Tibial nerve (tissue), 4 donors: ENCODE results near the gene FFAR2. TPM values are rescaled to one million over a fixed set of nuclear protein-coding genes. Genes with fewer than 3 reads are reported as not detected.

Source experiments
- DNase-seq, 2 donors: peaks; one replicate each; pipeline ENCODE4 v3.0.0-alpha.2; 2019; ENCODE audit warnings: low spot score in 2 of 2
- H3K27ac ChIP-seq, 4 donors: fragments of 200-600 bp; sonication (generic) in 3 of 4; one replicate each; pipeline ENCODE4 v1.5.1; 2017 to 2019; ENCODE audit warnings: mild to moderate bottlenecking in 1 of 4
- H3K27me3 ChIP-seq, 2 donors: fragments of 200-600 bp; sonication (generic) in 1 of 2; one replicate each; pipeline versions ENCODE4 v1.5.1 to v1.6.0; 2017 to 2019
- H3K36me3 ChIP-seq, 3 donors: fragments of 200-600 bp; sonication (generic); one replicate each; pipeline ENCODE4 v1.5.1; 2018 to 2019
- H3K4me1 ChIP-seq, 4 donors: fragments of 200-600 bp; sonication (generic) in 3 of 4; one replicate each; pipeline ENCODE4 v1.5.1; 2017 to 2019
- H3K4me3 ChIP-seq, 4 donors: fragments of 200-600 bp; sonication (generic) in 3 of 4; one replicate each; pipeline ENCODE4 v1.5.1; 2017 to 2019; ENCODE audit warnings: mild to moderate bottlenecking in 1 of 4, moderate library complexity in 1 of 4
- H3K9me3 ChIP-seq, 4 donors: fragments of 200-600 bp; sonication (generic) in 3 of 4; one replicate each; pipeline ENCODE4 v1.5.1; 2017 to 2019
- EP300 ChIP-seq, 2 donors: sonication (generic); formaldehyde crosslinking; IDR thresholded peaks; one replicate each; pipeline ENCODE4 v1.6.1; 2017; ENCODE audit warnings: antibody characterized with exemption in 2 of 2, mild to moderate bottlenecking in 1 of 2
- POLR2A ChIP-seq, 2 donors: fragments of 450-650 bp; IDR thresholded peaks; one replicate each; pipeline ENCODE4 v1.6.1; 2017; ENCODE audit warnings: antibody characterized with exemption in 2 of 2, mild to moderate bottlenecking in 2 of 2, moderate library complexity in 2 of 2
- WGBS, 2 donors: methylation state at CpG; one replicate each; pipeline ENCODE4 v1.1.5; 2018; 5-methylcytosine and 5-hydroxymethylcytosine counted together
- total RNA-seq, 4 donors: library from RNA; depleted of rRNA; stranded (reverse); fragments of >200 nt; gene quantifications; one replicate each; pipeline ENCODE4 v1.1.0, GENCODE V29; 2016
- TF ChIP-seq, protein P1 (sequence below), 5 experiments: fragments of 200-600 bp in 3 of 5; fragments of 450-650 bp in 2 of 5; sonication (generic) in 3 of 5; IDR thresholded peaks; one replicate each; pipeline ENCODE4 v1.5.1; 2016 to 2019; ENCODE audit warnings: antibody characterized with exemption in 5 of 5, mild to moderate bottlenecking in 3 of 5, moderate library complexity in 2 of 5

The FFAR2 gene
- total RNA-seq, 4 donors from 2014 or later: 0.22 TPM; not detected in 3

DNA sequence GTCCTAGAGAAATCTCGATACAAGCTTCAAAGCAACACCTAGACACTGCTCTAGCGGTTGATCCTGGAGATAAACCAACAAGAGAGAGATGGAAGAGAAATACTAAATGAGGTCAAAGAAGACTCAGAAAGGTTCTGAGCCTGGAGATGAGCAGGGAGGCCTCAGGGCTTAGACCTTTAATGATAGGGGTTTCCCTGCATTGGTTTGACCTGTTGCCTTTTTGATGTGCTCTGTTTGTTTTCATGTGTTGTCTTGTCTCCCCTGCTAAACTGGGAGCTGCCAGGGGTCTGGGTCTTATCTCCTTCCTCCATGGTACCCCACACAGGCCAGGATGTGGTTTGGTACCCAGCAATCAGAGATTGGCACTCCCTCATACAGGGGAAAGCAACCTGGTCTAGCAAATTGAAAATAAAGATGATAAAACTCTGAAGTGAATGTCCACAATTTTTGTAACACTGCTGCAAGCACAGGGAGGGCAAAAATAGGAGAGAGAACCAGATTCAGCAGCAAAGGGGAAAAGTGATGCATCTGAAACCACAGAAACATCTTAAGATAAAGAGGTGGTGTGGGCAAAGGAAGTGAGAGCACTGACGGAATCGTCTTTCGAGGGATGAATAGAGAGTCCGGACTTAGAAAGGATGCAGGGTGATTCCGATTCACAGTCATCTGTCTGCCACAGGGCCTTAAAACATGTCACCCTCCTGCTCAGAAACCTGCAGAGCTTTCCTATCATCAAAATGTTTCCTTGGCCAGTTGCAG is 3.5 kb downstream of the FFAR2 start:
- no peaks in the 10 kb centered on the region for H3K9me3 ChIP-seq
- 74 to 78% methylated on average over 7 of the region's 7 CpGs for WGBS, 2 donors
- DNase-seq: no peak

DNA sequence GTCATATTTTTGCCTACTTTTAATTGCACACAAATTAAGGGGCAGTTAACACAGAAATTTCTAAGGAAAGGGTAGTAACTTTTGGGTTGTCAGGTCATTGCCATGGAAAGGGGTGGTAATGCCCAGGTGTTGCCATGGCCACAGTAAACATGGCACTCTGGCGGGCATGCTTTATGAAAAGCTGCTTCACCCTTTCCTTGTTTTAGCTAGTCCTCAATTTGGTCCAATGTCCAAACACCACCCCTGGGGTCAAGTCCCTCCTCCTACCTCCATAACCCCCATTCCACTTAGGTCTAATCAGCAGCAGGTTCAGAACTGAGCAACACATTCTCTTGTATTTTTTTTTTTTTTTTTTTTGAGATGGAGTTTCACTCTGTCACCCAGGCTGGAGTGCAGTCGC is 6.6 kb downstream of the FFAR2 start:
- H3K27ac ChIP-seq: no peak overlapping the region
- 88 to 97% methylated on average over 2 of the region's 2 CpGs for WGBS, 2 donors

More for the DNA sequence above, 3.5 kb downstream of the FFAR2 start:
- TF ChIP-seq POLR2A (IDR thresholded peaks at IDR 0.05) (no peak), EP300 (IDR thresholded peaks at IDR 0.05) (no peak)
- TF ChIP-seq, protein P1, sequence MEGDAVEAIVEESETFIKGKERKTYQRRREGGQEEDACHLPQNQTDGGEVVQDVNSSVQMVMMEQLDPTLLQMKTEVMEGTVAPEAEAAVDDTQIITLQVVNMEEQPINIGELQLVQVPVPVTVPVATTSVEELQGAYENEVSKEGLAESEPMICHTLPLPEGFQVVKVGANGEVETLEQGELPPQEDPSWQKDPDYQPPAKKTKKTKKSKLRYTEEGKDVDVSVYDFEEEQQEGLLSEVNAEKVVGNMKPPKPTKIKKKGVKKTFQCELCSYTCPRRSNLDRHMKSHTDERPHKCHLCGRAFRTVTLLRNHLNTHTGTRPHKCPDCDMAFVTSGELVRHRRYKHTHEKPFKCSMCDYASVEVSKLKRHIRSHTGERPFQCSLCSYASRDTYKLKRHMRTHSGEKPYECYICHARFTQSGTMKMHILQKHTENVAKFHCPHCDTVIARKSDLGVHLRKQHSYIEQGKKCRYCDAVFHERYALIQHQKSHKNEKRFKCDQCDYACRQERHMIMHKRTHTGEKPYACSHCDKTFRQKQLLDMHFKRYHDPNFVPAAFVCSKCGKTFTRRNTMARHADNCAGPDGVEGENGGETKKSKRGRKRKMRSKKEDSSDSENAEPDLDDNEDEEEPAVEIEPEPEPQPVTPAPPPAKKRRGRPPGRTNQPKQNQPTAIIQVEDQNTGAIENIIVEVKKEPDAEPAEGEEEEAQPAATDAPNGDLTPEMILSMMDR (IDR thresholded peaks at IDR 0.05): no peak
- no peak overlapping the region for H3K27ac ChIP-seq
- peaks cover 0 to 5% of the 10 kb centered on the region in 2 donors for H3K27me3 ChIP-seq
- H3K4me3 ChIP-seq: no peak overlapping the region
- peaks cover 0 to 6% (median 0%) of the 10 kb centered on the region in 4 donors for H3K4me1 ChIP-seq
- H3K36me3 ChIP-seq: no peaks in the 10 kb centered on the region

DNA sequence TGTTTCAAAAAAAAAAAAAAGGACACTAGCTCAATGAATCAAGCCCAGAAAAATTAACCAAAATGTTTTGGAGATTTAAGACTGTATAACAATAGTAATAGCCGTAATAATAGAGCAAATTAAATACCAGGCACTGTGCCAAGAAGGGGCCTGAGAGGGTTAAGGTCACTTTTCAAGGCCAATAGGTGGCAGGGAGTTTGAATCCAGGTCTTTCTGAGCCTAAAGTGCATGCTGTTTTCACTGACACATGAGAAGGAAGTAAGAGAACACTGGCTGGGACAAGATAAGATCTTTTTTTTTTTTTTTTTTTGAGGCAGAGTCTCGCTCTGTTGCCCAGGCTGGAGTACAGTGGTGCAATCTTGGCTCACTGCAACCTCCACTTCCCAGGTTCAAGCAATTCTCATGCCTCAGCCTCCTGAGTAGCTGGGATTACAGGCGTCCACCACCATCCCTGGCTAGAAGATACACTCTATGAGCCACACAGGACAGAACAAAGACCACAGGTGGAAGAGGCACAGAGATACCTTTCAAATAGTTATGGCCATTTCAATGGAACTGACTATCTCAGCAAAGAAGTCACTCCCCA is 7.7 kb downstream of the FFAR2 start:
- Histone ChIP-seq H3K27me3 (no peaks in the 10 kb centered on the region), H3K27ac (no peak overlapping the region), H3K9me3 (no peaks in the 10 kb centered on the region), H3K36me3 (no peaks in the 10 kb centered on the region), H3K4me3 (no peak overlapping the region), H3K4me1 (peaks cover 0 to 18% (median 14%) of the 10 kb centered on the region in 4 donors)
- no peak for TF ChIP-seq EP300 (IDR thresholded peaks at IDR 0.05)
- no peak for TF ChIP-seq POLR2A (IDR thresholded peaks at IDR 0.05)
- TF ChIP-seq, protein P1 (IDR thresholded peaks at IDR 0.05): no peak
- DNase-seq: no peak
- WGBS, 2 donors: 69 to 70% methylated on average over 3 of the region's 3 CpGs

More for the DNA sequence above, 6.6 kb downstream of the FFAR2 start:
- DNase-seq: no peak
- H3K27me3 ChIP-seq: no peaks in the 10 kb centered on the region
- peaks cover 0 to 13% (median 11%) of the 10 kb centered on the region in 4 donors for H3K4me1 ChIP-seq
- H3K4me3 ChIP-seq: no peak overlapping the region
- H3K36me3 ChIP-seq: no peaks in the 10 kb centered on the region
- H3K9me3 ChIP-seq: no peaks in the 10 kb centered on the region
- no peak for TF ChIP-seq EP300 (IDR thresholded peaks at IDR 0.05)
- TF ChIP-seq, protein P1 (IDR thresholded peaks at IDR 0.05): no peak

DNA sequence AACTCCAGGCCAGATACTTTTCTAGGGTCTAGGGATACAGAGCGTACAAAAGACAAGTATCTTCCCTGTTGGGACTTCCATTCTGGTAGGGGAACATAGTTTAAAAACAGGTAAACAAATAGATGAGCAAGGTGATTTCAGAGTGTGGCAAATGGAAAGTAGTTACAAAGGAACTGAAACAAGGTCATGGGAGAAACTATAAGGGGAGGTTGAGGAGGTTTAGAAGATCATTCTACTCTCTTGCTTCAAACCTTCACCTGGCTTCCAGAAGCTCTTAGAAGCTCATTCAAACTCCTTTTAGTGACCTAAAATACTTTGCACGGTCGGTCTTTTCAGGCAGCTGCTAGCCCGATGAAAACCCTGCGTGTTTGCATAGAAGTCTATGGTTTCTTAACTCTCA is 9.1 kb downstream of the FFAR2 start:
- no peak for DNase-seq
- H3K27me3 ChIP-seq: no peaks in the 10 kb centered on the region
- no peak overlapping the region for H3K27ac ChIP-seq
- peaks cover 0 to 18% (median 15%) of the 10 kb centered on the region in 4 donors for H3K4me1 ChIP-seq
- H3K4me3 ChIP-seq: no peak overlapping the region
- WGBS, 2 donors: 93 to 99% methylated on average over 5 of the region's 5 CpGs
- TF ChIP-seq, protein P1 (IDR thresholded peaks at IDR 0.05): no peak
- no peaks in the 10 kb centered on the region for H3K9me3 ChIP-seq
- H3K36me3 ChIP-seq: no peaks in the 10 kb centered on the region

DNA sequence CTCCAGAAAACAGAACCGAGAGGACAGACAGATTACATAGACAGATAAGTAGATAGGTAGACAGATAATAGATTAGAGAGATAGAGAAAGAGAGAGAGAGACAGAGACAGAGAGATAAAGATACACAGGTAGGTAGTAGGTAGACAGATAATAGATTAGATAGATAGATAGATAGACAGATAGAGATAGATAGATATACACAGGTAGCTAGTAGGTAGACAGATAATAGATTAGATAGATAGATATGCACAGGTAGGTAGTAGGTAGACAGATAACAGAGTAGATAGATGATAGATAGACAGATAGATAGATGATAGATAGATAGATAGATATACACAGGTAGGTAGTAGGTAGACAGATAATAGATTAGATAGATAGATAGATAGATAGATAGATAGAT is 10.1 kb downstream of the FFAR2 start:
- 78 to 91% methylated on average over 1 of the region's 1 CpG for WGBS, 2 donors

More for the DNA sequence above, 10.1 kb downstream of the FFAR2 start:
- DNase-seq: no peak
- TF ChIP-seq POLR2A (IDR thresholded peaks at IDR 0.05) (no peak), EP300 (IDR thresholded peaks at IDR 0.05) (no peak)
- TF ChIP-seq, protein P1 (IDR thresholded peaks at IDR 0.05): no peak
- peaks cover 0 to 21% (median 17%) of the 10 kb centered on the region in 4 donors for H3K4me1 ChIP-seq
- H3K27ac ChIP-seq: no peak overlapping the region
- H3K9me3 ChIP-seq: no peaks in the 10 kb centered on the region
- H3K27me3 ChIP-seq: no peaks in the 10 kb centered on the region
- no peaks in the 10 kb centered on the region for H3K36me3 ChIP-seq
- H3K4me3 ChIP-seq: no peak overlapping the region
